CD4-positive, CD25-positive, alpha-beta regulatory T cell (primary cell): ENCODE measurements around the gene AMIGO2. TPM values are rescaled to one million over a fixed set of nuclear protein-coding genes. Genes with fewer than 3 reads are reported as not detected.

Experiments used
- ATAC-seq, 2 donors: fragments of 150-1000 bp; cut with Tn5 transposase; one replicate each; pipeline ENCODE4 v1.10.0; 2021; ENCODE audit warnings: low read depth in 2 of 2, moderate number of reproducible peaks in 2 of 2, moderate library complexity in 1 of 2
- DNase-seq, 3 donors: peaks; one replicate each; pipeline versions ENCODE4 v3.0.0 to v3.0.0-alpha.2; 2012 to 2022; ENCODE audit warnings: mixed read lengths in 1 of 3
- H3K27ac ChIP-seq: one replicate; pipeline ENCODE4 v1.7.0; 2013; ENCODE audit warnings: mild to moderate bottlenecking, low read length; ENCODE audit not compliant: insufficient read depth, poor library complexity, severe bottlenecking
- H3K27me3 ChIP-seq: one replicate; pipeline ENCODE4 v1.7.0; 2013; ENCODE audit warnings: low read length; ENCODE audit not compliant: control insufficient read depth, insufficient read depth
- H3K36me3 ChIP-seq: one replicate; pipeline ENCODE4 v1.7.0; 2013; ENCODE audit warnings: mild to moderate bottlenecking, low read length, moderate library complexity; ENCODE audit not compliant: control insufficient read depth, insufficient read depth
- H3K4me1 ChIP-seq: 2 replicates; pipeline ENCODE4 v1.7.0; 2013; ENCODE audit warnings: mild to moderate bottlenecking, low read length; ENCODE audit not compliant: insufficient read depth, control insufficient read depth, poor library complexity, severe bottlenecking
- H3K4me3 ChIP-seq: one replicate; pipeline ENCODE4 v1.7.0; 2013; ENCODE audit warnings: low read depth, mild to moderate bottlenecking, low read length, moderate library complexity
- H3K9me3 ChIP-seq, 2 experiments: 1 replicate in 1 of 2; 2 replicates in 1 of 2; pipeline ENCODE4 v1.7.0; 2013; ENCODE audit warnings: low read length in 2 of 2, mild to moderate bottlenecking in 1 of 2, moderate library complexity in 1 of 2; ENCODE audit not compliant: control insufficient read depth in 2 of 2
- H3K27ac Mint-ChIP-seq, 3 donors: one replicate each; pipeline ENCODE4 v1.8.0; 2020 to 2022; ENCODE audit warnings: mild to moderate bottlenecking in 3 of 3, mixed read lengths in 3 of 3, moderate library complexity in 2 of 3
- H3K27me3 Mint-ChIP-seq: one replicate; pipeline ENCODE4 v1.8.0; 2022; ENCODE audit warnings: mild to moderate bottlenecking, mixed read lengths
- H3K36me3 Mint-ChIP-seq: one replicate; pipeline ENCODE4 v1.8.0; 2020; ENCODE audit warnings: mixed read lengths
- H3K4me1 Mint-ChIP-seq, 4 donors: one replicate each; pipeline ENCODE4 v1.8.0; 2020 to 2022; ENCODE audit warnings: mixed read lengths in 4 of 4, mild to moderate bottlenecking in 1 of 4
- H3K4me3 Mint-ChIP-seq, 4 donors: one replicate each; pipeline ENCODE4 v1.8.0; 2020 to 2022; ENCODE audit warnings: mild to moderate bottlenecking in 4 of 4, mixed read lengths in 4 of 4, moderate library complexity in 3 of 4
- H3K9me3 Mint-ChIP-seq, 7 donors: one replicate each; pipeline ENCODE4 v1.8.0; 2020 to 2022; ENCODE audit warnings: mixed read lengths in 7 of 7, mild to moderate bottlenecking in 3 of 7, moderate library complexity in 2 of 7
- polyA plus RNA-seq, 4 donors: library from polyadenylated mRNA; unstranded; fragments of 300-500 nt; fragmentation: Illumina TruSeq; gene quantifications; one replicate each; pipeline ENCODE4 v1.2.3, GENCODE V29; 2021
- total RNA-seq: library from RNA; stranded (reverse); gene quantifications from one replicate; pipeline ENCODE4 v1.2.3, GENCODE V29; 2022

AMIGO2 gene
- total and polyA plus RNA-seq, 5 donors from 2014 or later: 7.2 to 12.9 (median 10.8) TPM

DNA sequence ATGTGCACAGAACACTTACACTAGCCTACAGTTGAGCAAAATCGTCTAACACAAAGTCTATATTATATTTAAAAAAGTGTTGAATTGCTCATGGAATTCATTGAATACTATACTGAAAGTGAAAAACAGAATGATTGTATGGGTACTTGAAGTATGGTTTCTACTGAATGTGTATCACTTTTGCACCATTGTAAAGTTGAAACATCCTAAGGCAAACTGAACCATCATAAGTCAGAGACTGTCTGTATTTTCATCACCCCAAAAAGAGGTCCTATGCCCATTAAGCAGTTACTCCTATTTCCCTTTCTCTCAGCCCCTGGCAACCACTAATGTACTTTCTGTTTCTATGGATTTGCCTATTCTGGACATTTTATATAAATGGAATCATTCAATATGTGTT lies 4.4 kb upstream of the AMIGO2 start:
- DNase-seq: no peak
- Mint-ChIP-seq H3K9me3 (peaks cover 0 to 3% (median 0%) of the 10 kb centered on the region in 7 donors), H3K4me1 (peaks cover 32 to 73% (median 56%) of the 10 kb centered on the region in 4 donors), H3K27ac (peak overlapping the region; percentile 76 to 98 (median 89)), H3K27me3 (no peaks in the 10 kb centered on the region), H3K36me3 (no peaks in the 10 kb centered on the region), H3K4me3 (peak overlapping the region in 3 of 4 donors; percentile 67 to 98 (median 76))
- Histone ChIP-seq H3K27ac (no peak overlapping the region), H3K4me3 (peak overlapping the region; percentile 34), H3K9me3 (no peaks in the 10 kb centered on the region), H3K36me3 (no peaks in the 10 kb centered on the region), H3K4me1 (peaks cover 52% of the 10 kb centered on the region), H3K27me3 (no peaks in the 10 kb centered on the region)
- ATAC-seq: no peak

DNA sequence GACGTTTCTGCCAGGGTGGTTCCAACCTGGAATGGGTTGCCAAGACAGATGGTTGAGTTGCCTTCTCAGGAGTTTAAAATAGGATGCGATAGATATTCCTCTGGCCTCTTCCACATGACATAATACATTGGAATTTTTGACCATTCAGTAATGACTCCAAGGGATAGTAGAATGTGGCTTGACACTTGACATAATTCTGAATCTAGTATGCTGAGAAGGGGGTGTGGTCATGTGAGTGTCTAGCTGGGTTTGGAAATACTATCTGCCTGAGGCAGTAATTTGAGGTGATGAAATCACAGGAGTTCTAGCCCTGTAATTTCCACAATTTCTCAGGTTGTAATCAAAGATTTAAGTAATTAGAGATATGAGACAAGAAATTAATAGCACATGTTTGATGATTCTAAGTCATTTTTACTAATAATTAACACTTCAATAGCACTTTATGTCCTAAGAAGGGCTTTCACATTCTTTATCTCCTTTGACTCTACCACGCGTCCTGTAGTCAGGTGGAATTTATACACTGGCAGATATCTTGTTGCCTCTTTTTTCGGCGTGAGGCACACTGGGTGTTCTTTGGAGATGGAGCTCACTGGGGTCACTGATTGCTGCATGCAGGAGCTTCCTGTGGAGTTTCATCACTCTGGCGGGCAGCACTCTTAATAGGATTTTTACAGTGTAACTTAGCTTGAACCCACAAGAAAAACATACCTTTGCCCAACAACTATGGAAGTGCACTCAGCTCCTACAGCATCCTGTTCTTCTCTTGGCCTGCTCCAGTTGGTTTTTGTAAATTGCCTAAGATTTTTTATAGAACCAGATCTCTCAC lies 3.2 kb upstream of the AMIGO2 start:
- no peaks in the 10 kb centered on the region for H3K36me3 Mint-ChIP-seq
- H3K27me3 Mint-ChIP-seq: no peaks in the 10 kb centered on the region
- H3K4me1 Mint-ChIP-seq: peaks cover 35 to 81% (median 65%) of the 10 kb centered on the region in 4 donors
- DNase-seq: no peak
- Histone ChIP-seq H3K4me1 (peaks cover 64% of the 10 kb centered on the region), H3K4me3 (peak overlapping the region; percentile 89), H3K9me3 (no peaks in the 10 kb centered on the region), H3K36me3 (no peaks in the 10 kb centered on the region), H3K27ac (peak overlapping the region; percentile 75), H3K27me3 (no peaks in the 10 kb centered on the region)
- peak overlapping the region in 3 of 4 donors; percentile 34 to 98 (median 40) for H3K4me3 Mint-ChIP-seq
- no peak for ATAC-seq
- H3K9me3 Mint-ChIP-seq: peaks cover 0 to 3% (median 0%) of the 10 kb centered on the region in 7 donors
- peak overlapping the region; percentile 4 to 98 (median 60) for H3K27ac Mint-ChIP-seq

- H3K4me3 Mint-ChIP-seq: peak overlapping the region in 3 of 4 donors; percentile 34 to 98 (median 70)
- Histone ChIP-seq H3K27ac (peak overlapping the region; percentile 75), H3K4me1 (peaks cover 71% of the 10 kb centered on the region)
These were observed 2.5 kb upstream of the AMIGO2 start for GRCh38 chr12:47082283-47082682.

GRCh38 chr12:47080725-47081502 lies 1.2 kb upstream of the AMIGO2 start:
- Mint-ChIP-seq H3K27me3 (no peaks in the 10 kb centered on the region), H3K36me3 (no peaks in the 10 kb centered on the region), H3K27ac (peak overlapping the region; percentile 88 to 98 (median 95)), H3K9me3 (peaks cover 0 to 3% (median 0%) of the 10 kb centered on the region in 7 donors), H3K4me1 (peaks cover 35 to 89% (median 75%) of the 10 kb centered on the region in 4 donors), H3K4me3 (peak overlapping the region; percentile 94 to 98 (median 98))
- Histone ChIP-seq H3K36me3 (no peaks in the 10 kb centered on the region), H3K4me3 (peak overlapping the region; percentile 89), H3K4me1 (peaks cover 72% of the 10 kb centered on the region), H3K27me3 (no peaks in the 10 kb centered on the region), H3K9me3 (no peaks in the 10 kb centered on the region), H3K27ac (peak overlapping the region; percentile 75)
- DNase-seq: peak; percentile 33 to 76 (median 37)
- no peak for ATAC-seq

More at GRCh38 chr12:47082283-47082682, 2.5 kb upstream of the AMIGO2 start:
- H3K27me3 Mint-ChIP-seq: no peaks in the 10 kb centered on the region
- no peaks in the 10 kb centered on the region for H3K36me3 Mint-ChIP-seq
- no peaks in the 10 kb centered on the region for H3K36me3 ChIP-seq
- H3K27ac Mint-ChIP-seq: peak overlapping the region; percentile 60 to 98 (median 96)
- peak overlapping the region; percentile 89 for H3K4me3 ChIP-seq
- H3K9me3 ChIP-seq: no peaks in the 10 kb centered on the region
- H3K4me1 Mint-ChIP-seq: peaks cover 35 to 88% (median 72%) of the 10 kb centered on the region in 4 donors
- ATAC-seq: no peak
- DNase-seq: no peak
- H3K9me3 Mint-ChIP-seq: peaks cover 0 to 3% (median 0%) of the 10 kb centered on the region in 7 donors
- no peaks in the 10 kb centered on the region for H3K27me3 ChIP-seq

GRCh38 chr12:47079981-47080724 lies 394 bp upstream of the AMIGO2 start:
- peak; percentile 25 to 29 for ATAC-seq
- H3K4me1 Mint-ChIP-seq: peaks cover 32 to 81% (median 67%) of the 10 kb centered on the region in 4 donors

GRCh38 chr12:47078733-47079467 lies 859 bp downstream of the AMIGO2 start:
- H3K27ac ChIP-seq: peak overlapping the region; percentile 47
- DNase-seq: peak; percentile 7 to 61 (median 26)
- peaks cover 0 to 3% (median 0%) of the 10 kb centered on the region in 7 donors for H3K9me3 Mint-ChIP-seq
- peak overlapping the region; percentile 80 to 97 (median 89) for H3K27ac Mint-ChIP-seq
- peak overlapping the region; percentile 93 for H3K4me3 ChIP-seq
- no peaks in the 10 kb centered on the region for H3K9me3 ChIP-seq
- H3K36me3 ChIP-seq: no peaks in the 10 kb centered on the region
- H3K27me3 Mint-ChIP-seq: no peaks in the 10 kb centered on the region
- peak; percentile 55 to 59 for ATAC-seq
- H3K36me3 Mint-ChIP-seq: no peaks in the 10 kb centered on the region
- peaks cover 24 to 69% (median 57%) of the 10 kb centered on the region in 4 donors for H3K4me1 Mint-ChIP-seq
- peaks cover 51% of the 10 kb centered on the region for H3K4me1 ChIP-seq
- H3K4me3 Mint-ChIP-seq: peak overlapping the region; percentile 90 to 96 (median 94)
- H3K27me3 ChIP-seq: no peaks in the 10 kb centered on the region

More at GRCh38 chr12:47079981-47080724, 394 bp upstream of the AMIGO2 start:
- H3K27me3 ChIP-seq: no peaks in the 10 kb centered on the region
- H3K27ac ChIP-seq: peak overlapping the region; percentile 75
- peak overlapping the region; percentile 89 for H3K4me3 ChIP-seq
- H3K9me3 Mint-ChIP-seq: peaks cover 0 to 3% (median 0%) of the 10 kb centered on the region in 7 donors
- H3K27ac Mint-ChIP-seq: peak overlapping the region; percentile 88 to 98 (median 95)
- H3K36me3 ChIP-seq: no peaks in the 10 kb centered on the region
- H3K4me1 ChIP-seq: peaks cover 64% of the 10 kb centered on the region
- no peaks in the 10 kb centered on the region for H3K27me3 Mint-ChIP-seq
- peak overlapping the region; percentile 94 to 98 (median 98) for H3K4me3 Mint-ChIP-seq
- DNase-seq: peak; percentile 9 to 51 (median 29)
- H3K9me3 ChIP-seq: no peaks in the 10 kb centered on the region
- no peaks in the 10 kb centered on the region for H3K36me3 Mint-ChIP-seq
